Measurements from ENCODE around the gene NR3C1.

- TF ChIP-seq CTCF (IDR thresholded peaks at IDR 0.05; ENCODE audit: insufficient read depth, low read length, poor library complexity, severe bottlenecking) (no peak), EZH2phosphoT487 (conservative IDR thresholded peaks at IDR 0.05; ENCODE audit: low read length) (no peak)
Observed at GRCh38 chr5:143383988-143384387, 19.5 kb downstream of the NR3C1 start.
